Measurements from ENCODE around the gene HTD2.

DNA sequence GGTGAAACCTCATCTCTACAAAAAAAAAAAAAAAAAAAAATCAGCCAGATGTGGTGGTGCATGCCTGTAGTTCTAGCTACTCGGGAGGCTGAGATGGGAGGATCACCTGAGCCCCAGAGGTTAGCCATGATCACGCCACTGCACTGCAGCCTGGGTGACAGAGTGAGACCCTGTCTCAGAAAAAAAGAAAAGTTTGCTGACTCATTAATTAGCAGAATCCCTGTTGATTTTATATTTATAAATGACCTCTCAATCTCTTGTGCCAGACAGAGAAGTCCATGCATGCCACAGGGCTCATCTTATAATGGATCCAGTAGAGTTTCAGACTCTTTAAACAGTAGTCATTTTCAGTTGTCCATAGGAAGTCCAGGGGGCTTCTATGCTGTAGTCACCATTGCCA, 35.8 kb upstream of the HTD2 start:
- TF ChIP-seq TCF7L2 (IDR thresholded peaks at IDR 0.05; ENCODE audit: low read depth, low read length) (no peak), CTCF (IDR thresholded peaks at IDR 0.05) (no peak), POLR2AphosphoS5 (IDR thresholded peaks at IDR 0.05; ENCODE audit: low read depth, low read length) (no peak), SIN3A (IDR thresholded peaks at IDR 0.05; ENCODE audit: borderline replicate concordance, insufficient read depth, low read depth, low read length) (no peak), REST (IDR thresholded peaks at IDR 0.05; ENCODE audit: insufficient read depth in 1 of 2, low read depth in 2 of 2, low read length in 1 of 2) (no peak)

Measured in Panc1 (cell line).